HG03280 (cell line): Measurements from ENCODE around the gene IGSF3.
"Not testable (repeated sequence)": the region's sequence is repeated elsewhere in the genome, so short reads cannot be mapped to it uniquely, and the experiment has no call there.

Experiments used
- ATAC-seq: cut with Tn5 transposase; IDR thresholded peaks from one replicate; pipeline ENCODE4 v1.9.1; 2021; ENCODE audit warnings: mild to moderate bottlenecking, moderate library complexity; ENCODE audit not compliant: unreplicated experiment

IGSF3 gene

GRCh38 chr1:116631996-116632925, 35.3 kb downstream of the IGSF3 start:
- ATAC-seq = not testable (repeated sequence)

- not testable (repeated sequence) for ATAC-seq
Measured at GRCh38 chr1:116631554-116631953, 36.0 kb downstream of the IGSF3 start.

GRCh38 chr1:116630057-116630456, 37.5 kb downstream of the IGSF3 start:
- ATAC-seq = not testable (repeated sequence)

GRCh38 chr1:116629441-116629840, 38.1 kb downstream of the IGSF3 start:
- ATAC-seq = not testable (repeated sequence)

GRCh38 chr1:116628448-116628847, 39.1 kb downstream of the IGSF3 start:
- no peak for ATAC-seq

GRCh38 chr1:116627357-116627756, 40.2 kb downstream of the IGSF3 start:
- not testable (repeated sequence) for ATAC-seq

- not testable (repeated sequence) for ATAC-seq
Measured at GRCh38 chr1:116626915-116627314, 40.6 kb downstream of the IGSF3 start.

GRCh38 chr1:116625155-116625554, 42.4 kb downstream of the IGSF3 start:
- not testable (repeated sequence) for ATAC-seq

- no peak for ATAC-seq
Measured at GRCh38 chr1:116624040-116624439, 43.5 kb downstream of the IGSF3 start.

- not testable (repeated sequence) for ATAC-seq
Measured at GRCh38 chr1:116622496-116622895, 45.0 kb downstream of the IGSF3 start.

- not testable (repeated sequence) for ATAC-seq
Measured at GRCh38 chr1:116621756-116622155, 45.8 kb downstream of the IGSF3 start.

- ATAC-seq = not testable (repeated sequence)
Measured at GRCh38 chr1:116620392-116620791, 47.1 kb downstream of the IGSF3 start.

- not testable (repeated sequence) for ATAC-seq
Measured at GRCh38 chr1:116619106-116619505, 48.4 kb downstream of the IGSF3 start.

- ATAC-seq = not testable (repeated sequence)
Measured at GRCh38 chr1:116617808-116618207, 49.7 kb downstream of the IGSF3 start.

- not testable (repeated sequence) for ATAC-seq
Measured at GRCh38 chr1:116613825-116614224, 53.7 kb downstream of the IGSF3 start.

- ATAC-seq = not testable (repeated sequence)
Measured at GRCh38 chr1:116609801-116610371, 57.6 kb downstream of the IGSF3 start.

- ATAC-seq = not testable (repeated sequence)
Measured at GRCh38 chr1:116608841-116609240, 58.7 kb downstream of the IGSF3 start.

GRCh38 chr1:116608151-116608550, 59.4 kb downstream of the IGSF3 start:
- not testable (repeated sequence) for ATAC-seq

GRCh38 chr1:116607463-116607862, 60.1 kb downstream of the IGSF3 start:
- not testable (repeated sequence) for ATAC-seq

GRCh38 chr1:116606067-116606466, 61.5 kb downstream of the IGSF3 start:
- not testable (repeated sequence) for ATAC-seq

GRCh38 chr1:116605315-116605714, 62.2 kb downstream of the IGSF3 start:
- no peak for ATAC-seq

- ATAC-seq = not testable (repeated sequence)
Measured at GRCh38 chr1:116604408-116604807, 63.1 kb downstream of the IGSF3 start.
